Stimulated activated CD8-positive, alpha-beta memory T cell treated with anti-CD3 and anti-CD28 coated beads, Interleukin-4, amount 100 ng/mL, for 1 hour (primary cell): ENCODE results near the gene DHRS2.
A peak's percentile ranks its signal among the peaks of the same experiment; 100 is the strongest.

Source experiments
- DNase-seq, 2 donors: peaks; one replicate each; pipeline ENCODE4 v3.0.0-alpha.2; 2020; ENCODE audit warnings: low read depth in 2 of 2, low spot score in 1 of 2

Gene DHRS2

DNA sequence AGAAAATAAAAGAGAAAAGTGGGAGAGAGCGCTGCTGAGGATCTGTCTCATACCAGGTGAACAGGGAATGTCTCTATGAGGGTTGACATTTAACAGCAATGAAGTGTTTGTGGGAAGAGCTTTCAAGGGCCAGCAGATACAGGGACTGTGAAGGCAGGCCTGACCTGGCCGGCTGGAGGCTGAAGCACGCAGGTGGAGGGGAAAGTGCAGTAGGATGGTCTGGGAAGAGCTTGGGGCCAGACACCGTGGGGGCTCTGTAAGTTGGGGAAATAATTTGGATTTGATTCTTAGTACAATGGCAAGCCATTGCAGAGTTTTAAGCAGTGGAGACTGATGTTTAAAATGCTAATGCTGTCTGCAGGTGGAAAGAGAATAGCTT is 23.8 kb upstream of the DHRS2 start:
- DNase-seq, result no peak

DNA sequence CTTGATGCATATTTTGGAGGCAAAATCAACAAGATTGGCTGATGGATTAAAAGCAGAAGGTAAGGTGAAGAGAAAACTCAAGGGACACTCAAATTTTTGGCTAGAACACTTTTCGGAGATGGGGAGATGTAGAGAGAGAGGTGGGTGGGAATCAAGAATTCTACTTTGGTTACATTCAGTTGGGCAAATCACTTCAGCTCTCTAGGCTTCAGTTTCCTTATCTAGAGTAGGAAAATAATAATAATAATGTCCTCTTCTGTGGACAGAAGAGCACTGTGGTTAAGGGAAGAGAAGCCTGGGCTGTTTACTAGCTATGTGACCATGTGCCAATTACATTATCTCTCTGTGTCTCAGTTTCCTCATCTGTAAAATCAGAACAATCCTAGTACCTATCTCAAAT is 23.4 kb upstream of the DHRS2 start:
- DNase-seq, result no peak

DNA sequence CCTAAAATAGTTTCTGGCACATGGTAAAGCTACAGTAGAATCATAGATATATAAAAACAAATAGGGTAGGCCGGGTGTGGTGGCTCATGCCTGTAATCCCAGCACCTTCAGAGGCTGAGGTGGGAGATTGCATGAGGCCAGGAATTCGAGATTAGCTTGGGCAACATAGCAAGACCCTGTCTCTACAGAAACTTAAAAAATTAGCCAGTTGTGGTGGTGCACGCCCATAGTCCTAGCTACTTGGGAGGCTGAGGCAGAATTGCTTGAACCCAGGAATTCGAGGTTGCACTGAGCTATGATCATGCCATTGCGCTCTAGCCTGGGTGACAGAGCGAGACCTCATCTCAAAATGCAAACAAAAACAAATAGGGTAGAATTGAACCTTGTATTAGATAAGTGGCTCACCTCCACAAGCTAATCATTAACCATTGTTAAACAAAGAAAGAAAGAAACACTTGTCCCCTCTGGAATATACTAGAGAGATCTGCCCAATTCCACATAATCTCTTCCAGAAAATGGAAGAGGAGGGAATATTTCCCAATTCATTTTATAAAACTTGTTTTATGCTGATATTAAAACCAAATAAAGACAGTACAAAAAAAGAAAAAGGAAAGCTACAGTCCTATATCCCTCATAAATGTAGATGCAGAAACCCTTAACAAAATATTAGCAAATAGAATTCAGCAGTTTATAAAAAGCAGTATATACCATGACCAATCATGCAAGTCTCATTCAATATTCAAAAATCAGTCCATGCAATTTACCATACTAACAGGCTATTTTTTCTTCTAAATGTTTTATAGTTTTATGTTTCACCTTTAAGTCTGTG is 22.7 kb upstream of the DHRS2 start:
- DNase-seq, result no peak

DNA sequence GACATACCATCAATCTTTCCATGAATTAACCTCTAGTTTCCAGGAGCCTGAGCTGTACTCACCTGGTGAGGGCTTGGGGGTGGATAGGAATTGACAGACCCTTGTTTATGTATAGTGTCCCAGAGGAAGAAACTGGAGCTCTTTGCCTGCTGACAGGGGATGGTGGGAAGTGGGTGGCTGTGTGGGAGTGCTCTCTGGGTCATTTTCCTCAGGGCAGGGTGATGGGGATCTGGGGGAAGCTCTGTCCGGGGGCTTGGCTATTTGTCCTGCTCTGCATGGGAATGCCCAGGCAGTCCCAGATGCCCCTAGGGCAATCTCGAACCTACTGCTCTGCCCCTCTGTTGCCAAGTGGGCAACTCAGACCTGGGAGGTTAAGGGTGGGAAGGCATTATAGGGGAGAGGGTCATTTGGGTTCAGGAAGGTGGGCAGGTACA is 21.8 kb upstream of the DHRS2 start:
- DNase-seq, result no peak

DNA sequence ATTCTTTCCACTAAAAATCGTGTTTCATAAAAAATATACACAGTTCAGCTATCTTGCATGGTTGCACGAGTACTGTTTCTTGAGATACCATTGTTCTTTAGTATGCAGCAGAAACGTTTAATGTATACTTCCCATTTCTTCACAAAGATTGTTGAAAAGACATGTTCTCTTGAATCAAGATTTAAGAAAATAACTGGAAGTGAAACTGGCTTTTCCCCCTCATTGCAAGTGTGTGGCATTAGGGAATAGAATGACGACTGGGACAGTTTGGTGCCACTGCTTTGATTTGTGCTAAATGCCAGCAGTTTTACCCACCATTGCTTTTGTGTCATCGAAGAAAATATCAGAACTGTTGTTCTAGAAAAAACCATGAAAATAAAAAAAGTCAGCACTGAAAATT is 20.3 kb upstream of the DHRS2 start:
- no peak for DNase-seq

DNA sequence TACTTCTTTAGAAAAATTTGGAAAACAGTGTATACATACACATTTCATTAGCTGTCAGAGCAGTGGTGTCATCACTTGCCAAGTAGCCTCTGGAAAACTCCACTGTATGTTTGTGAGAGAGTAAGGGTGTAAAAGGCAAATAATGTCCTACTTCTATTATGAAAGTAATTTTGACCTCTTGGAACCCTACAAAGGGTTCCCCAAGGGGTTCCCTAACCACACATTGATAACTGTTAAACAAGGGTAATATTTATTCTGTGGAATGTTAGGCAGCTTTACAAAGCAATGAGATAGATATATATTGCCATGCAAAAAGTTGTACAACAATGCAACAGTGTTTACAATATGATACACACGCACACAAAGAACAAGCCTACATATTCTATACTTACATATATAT is 18.6 kb upstream of the DHRS2 start:
- no peak for DNase-seq

DNA sequence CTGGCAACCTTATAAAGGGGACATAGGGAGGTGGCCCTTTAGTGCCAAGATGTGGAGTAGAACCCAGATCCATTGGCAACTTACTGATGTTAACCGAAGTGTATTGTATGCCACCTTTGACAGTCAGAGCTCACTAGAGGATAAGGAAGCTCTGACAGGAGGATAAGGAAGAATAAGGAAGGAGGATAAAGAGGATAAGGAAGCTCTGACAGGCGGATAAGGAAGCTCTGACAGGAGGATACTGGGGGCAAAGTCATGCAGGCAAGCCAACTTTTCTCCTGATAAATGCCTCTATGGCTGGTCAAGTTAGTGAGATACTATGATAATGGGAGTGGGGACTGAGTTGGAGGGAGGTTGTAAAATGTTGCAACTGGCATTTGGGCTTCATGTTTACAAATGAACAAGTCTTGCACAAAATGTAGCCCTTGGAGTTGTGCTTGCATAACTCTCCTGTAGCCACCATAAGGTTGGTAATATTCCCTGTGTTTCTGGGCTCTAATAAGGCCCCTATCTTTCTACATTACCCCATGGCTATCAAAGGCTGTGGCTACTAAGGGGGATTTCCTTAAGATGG is 17.7 kb upstream of the DHRS2 start:
- no peak for DNase-seq

DNA sequence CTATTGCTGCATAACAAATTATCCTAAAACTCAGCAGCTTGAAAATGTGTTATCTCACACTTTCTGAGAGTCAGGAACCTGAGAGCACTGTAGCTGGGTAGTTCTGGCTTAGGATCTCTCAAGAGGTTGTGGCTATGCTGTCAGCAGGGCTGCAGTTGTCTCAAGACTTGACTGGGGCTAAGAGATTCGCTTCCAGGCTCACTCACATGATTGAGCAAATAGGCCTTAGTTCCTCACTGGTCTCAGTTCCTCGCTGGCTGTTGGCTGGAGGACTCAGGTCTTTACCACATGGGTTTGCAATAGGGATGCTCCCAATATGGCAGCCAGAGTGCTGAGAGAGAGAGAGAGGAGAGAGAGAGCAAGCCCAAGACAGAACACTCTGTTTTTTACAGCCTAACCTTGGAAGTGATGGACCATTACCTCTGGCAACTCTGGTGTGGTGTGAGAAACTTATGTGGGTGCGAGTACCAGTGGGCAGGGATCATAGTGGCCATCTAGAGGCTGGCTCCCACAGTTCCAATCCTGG is 15.9 kb upstream of the DHRS2 start:
- DNase-seq, result no peak

DNA sequence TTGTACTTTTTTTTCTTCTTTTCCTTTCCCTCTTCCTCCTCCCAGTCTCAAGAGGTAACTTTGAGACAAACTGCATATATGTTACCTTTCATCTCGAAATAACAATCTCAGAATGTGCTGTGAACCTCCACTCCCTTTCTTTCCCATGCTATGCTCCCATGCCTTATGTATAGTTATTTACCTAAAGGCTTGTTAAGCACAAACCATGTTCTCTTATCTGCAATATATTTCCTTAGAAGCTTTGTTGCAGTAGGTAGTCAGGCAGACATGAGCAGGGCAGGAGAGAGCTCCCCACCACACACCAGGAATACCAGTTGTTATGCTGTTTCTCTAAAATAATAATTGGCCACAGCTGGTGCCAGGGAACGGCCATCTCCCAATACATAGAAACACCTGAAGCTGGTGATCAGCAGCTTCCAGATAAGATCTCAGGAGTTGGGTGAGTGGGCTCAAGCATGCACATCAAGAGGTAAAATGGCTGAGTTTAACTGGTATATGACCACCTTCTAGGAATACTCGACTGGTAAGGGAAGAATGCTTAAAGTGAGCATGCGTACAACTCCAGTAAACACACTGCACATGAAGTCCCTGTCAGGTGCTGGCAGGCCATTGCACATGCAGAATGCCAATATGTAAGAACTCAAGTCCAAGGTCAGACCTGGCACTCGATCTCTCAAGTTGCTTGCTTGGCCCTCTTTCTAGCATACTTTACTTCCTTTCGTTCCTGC is 14.8 kb upstream of the DHRS2 start:
- DNase-seq, result no peak

DNA sequence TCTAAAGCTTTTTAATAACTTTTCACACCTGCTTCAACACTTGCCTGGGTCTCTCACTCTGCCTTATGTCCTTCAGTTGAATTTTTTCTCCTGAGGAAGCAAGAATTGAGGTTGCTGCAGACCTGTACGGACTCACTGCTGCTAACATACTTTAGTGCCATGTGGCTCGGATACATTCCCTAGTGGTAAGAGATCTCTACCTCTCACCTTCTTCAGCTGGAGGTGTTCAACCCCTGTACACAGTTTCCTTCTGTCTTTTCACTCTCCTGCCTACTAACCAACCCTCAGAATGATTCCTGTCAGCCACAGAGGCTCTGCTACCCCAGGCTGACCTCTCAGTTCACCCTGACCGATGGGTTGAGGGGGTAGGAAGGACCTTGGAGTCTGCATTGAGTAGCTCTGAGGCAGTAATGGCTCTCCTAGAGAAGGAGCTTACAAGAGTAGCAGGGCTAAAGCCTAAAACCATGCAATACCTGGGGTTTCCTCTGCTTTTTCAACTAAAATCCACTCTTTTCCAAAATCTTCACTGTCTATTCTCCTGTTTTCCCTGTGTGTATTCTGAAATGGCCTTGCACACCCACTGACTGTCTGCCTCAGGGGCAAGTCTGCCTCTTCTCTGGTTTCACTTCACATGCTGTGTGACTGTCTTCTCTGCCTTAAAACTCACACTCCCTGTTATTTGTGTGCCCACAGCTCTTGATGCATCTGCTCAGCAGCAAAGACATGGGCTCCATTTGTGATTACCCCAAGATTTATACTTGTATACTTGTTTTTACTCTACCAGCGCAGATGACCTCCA is 14.0 kb upstream of the DHRS2 start:
- no peak for DNase-seq

DNA sequence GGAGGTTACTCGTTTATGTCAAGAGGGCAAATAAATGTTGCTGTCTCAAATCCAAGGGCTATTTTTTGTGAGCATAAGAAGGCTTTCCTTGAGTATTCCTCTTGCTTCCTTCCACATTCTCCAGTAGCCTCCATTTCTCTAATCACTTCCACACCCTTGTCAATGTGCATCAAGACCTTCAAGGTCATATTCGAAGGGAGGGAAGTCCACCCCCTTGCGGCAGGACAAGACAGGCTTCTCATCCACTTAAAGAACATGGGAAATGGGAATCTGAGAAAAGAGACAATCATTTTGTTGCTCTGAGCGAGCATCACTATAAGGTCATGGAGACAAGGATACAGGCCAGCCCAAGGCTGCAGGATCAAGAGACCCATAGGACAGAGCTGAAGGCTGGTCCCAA is 13.2 kb upstream of the DHRS2 start:
- DNase-seq, result no peak

DNA sequence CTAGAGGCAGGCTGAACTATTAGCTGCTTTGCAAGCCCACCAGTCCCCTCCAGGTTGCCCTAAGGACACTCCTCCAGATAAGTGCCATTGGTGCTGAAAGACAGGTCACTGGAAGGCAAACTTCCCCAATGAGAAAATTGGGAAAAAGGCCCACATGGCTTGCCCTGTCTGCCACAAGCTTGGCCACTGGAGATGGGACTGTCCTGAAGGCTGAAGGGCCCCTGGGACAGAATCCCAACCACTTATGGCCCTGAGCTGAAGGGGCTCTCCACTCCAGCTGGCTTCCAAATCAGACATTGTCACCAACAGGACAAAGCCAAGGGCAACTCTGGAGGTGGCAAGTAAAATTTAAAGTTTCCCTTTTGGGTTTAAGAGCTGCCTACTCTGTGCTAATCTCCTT is 12.2 kb upstream of the DHRS2 start:
- DNase-seq, result no peak

DNA sequence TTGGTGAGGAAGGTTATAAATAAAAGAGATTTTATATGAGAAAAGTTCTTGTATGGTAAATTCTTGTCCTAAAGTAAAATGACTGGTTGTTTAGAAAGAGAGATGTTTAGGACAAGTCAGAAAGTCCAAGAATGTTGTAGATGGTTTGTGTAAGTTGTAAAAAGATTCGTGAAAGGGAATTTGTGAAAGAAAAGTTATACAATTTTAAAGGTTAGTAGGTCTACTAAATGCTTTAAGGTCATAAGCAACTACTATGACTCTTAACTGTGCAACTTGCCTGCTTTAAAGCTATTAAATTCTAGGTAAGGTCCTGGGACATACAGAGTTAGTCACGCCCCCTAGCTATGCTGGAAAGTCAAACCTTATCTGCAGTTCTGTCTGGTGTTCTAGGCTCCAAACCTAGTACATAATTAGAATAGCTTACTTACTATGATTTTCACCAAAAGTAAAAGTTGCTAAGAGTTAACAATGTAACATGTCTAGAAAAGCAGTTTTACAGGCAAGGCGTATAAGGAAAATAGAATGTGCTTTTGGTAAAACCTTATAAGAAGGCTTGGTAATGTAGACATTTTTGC is 11.2 kb upstream of the DHRS2 start:
- no peak for DNase-seq

DNA sequence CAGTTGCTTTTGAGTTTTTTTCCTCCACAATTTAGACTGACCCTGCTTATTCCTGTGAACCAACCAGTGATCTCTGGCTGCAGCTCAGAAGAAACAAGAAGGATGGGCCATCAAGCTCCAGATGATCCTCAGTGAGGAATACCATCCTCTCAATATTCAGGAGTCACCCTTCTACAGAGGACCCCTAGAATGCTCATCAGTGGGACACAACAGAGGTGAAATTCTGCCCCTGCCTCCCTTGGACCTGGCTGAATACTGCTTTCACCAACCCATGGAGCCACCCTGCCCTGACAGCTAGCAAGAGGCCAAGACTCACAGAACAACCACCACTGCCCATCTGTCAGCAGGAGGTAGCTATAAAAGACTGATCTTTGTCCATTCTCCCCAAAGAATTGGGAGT is 9.2 kb upstream of the DHRS2 start:
- no peak for DNase-seq

DNA sequence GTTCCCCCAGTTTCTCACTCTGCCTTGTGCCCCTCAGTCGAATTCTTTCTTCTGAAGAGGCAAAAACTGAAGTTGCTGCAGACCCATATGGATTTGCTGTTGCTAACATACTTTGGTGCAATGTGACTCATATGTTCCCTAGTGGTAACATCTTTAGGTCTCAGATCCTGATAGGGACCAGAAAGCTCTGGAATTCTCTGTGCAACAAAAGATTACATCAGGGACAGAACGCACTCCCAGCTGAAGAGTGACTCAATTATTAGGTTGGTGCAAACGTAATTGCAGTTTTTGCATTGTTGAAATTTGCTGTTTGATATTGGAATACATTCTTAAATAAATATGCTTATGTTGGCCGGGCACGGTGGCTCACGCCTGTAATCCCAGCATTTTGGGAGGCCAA is 8.2 kb upstream of the DHRS2 start:
- no peak for DNase-seq

DNA sequence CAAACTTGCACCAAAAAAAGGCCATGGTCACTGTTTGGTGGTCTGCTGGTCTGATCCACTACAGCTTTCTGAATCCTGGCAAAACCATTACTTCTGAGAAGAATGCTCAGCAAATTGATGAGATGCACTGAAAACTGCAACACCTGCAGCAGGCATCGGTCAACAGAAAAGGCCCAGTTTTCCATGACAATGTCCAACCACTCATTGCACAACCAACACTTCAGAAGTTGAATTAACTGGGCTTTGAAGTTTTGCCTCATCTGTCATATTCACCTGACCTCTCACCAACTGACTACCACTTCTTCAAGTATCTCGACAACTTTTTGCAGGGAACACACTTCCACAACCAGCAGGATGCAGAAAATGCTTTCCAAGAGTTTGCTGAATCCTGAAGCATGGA is 7.0 kb upstream of the DHRS2 start:
- DNase-seq, result no peak

DNA sequence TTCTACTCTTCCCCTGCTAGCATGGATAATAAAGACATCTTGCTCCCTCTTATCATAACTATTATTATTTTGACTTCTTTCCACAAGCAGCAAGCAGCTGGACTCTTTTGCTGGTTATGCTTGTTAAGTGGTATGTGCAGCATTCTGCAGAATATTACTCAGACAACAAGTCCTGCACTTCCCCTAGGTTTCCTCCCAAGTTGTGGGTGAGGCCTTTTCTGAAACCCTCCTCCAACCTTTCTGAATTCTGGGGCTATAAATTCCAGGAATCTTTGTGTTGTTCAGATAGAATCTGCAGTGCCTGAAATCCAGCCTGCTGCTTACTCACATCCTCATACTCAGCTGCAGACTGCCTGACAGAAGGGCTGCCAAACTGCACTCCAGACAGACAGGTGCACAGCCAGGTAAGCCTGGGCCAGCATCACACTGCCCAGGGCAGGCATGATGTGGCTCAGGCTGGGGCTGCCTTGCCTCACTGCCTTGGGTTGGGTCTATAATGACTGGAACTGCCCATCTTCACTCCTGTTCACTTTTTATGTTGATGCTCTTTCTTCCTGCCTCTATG is 6.2 kb upstream of the DHRS2 start:
- no peak for DNase-seq

DNA sequence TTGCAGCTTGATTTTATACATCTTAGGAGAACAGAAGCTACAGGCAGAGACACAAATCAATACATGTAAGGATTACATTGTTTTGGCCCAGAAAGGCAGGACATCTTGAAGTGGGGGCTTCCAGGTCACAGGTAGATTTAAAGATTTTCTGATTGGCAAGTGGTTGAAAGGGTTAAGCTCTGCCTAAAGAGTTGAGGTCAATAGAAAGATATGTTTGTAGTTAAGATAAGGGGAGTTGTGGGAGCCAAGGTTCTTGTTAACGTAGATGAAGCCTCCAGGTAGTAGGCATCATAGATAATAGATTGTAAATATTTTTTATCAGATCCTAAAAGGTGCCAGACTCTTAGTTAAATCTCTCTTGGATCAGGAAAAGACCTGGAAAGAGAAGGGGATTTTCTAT is 5.5 kb upstream of the DHRS2 start:
- no peak for DNase-seq

DNA sequence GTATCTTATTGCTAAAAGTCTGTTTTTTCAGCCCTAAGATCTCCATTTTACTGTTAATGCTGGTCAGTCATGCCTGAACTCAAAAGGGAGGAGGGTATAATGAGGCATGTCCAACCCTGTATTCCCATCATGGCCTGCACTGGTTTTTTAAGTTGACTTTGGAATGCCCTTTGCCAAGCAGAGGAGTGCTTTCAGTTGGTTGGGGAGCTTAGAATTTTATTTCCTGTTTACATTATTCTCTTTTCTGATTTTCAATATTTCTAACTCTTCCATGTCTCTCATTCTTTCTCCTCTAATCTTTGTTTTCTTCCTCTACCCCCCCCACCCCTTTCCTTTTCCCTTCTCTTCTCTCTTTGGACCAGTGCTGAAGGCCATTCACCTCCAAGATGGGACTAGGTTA is 4.9 kb upstream of the DHRS2 start:
- no peak for DNase-seq

DNA sequence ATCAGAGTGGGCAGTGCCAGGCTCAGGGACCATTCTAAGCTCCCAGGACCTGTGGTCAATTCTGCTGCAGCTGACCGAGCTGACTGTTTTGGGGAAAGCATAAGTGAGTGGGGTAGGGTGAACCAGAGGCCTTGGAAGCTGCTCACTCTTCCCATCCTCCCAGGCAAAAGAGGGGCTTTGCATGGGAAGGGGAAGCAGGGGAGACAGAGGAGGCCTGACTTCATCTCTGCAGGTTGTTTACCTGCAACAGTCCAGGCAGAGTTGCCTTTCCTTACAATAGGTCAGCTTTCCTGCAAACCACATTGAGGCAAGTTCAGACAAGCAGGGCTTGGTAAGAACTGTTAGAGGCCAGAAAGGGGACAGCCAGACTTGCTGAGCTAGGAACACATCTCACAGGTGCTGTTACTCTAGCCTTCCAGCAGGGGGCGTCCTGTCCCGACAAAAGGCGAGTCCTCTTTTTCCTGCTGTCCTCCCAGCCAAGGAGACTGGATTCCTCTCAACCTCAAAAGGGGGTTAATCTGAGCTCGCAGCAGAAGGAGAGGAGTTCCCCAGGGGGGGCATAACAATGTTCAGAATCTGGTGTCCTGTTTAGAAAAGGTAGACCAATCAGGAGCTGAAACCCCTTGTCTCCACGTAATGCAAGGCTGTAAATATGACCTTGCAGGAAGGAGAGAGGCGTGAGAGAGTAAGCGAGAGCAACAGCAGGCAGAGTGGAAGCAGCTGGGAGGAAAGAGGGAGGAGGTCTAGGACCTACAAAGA is 4.3 kb upstream of the DHRS2 start:
- peak; percentile 44 to 46 for DNase-seq
